Lung (tissue), 12 donors: Measurements from ENCODE around the gene ZPBP2. TPM values are rescaled to one million over a fixed set of nuclear protein-coding genes. Genes with fewer than 3 reads are reported as not detected.

Experiments used
- ATAC-seq: fragments of 200-7000 bp; cut with Tn5 transposase; one replicate; pipeline ENCODE4 v1.9.1; 2020; ENCODE audit warnings: moderate number of reproducible peaks; ENCODE audit not compliant: insufficient read depth, low FRiP score
- DNase-seq, 3 donors: peaks; one replicate each; pipeline ENCODE4 v3.0.0-alpha.2; 2013 to 2017
- H3K27ac ChIP-seq, 2 donors: one replicate each; pipeline ENCODE4 v1.5.1; 2013; ENCODE audit warnings: mild to moderate bottlenecking in 2 of 2, moderate library complexity in 2 of 2, control low read depth in 1 of 2, inconsistent platforms in 1 of 2, low read depth in 1 of 2, low read length in 1 of 2
- H3K27me3 ChIP-seq, 3 donors: one replicate each; pipeline ENCODE4 v1.5.1; 2013; ENCODE audit warnings: low read length in 2 of 3; ENCODE audit not compliant: control insufficient read depth in 3 of 3, insufficient read depth in 3 of 3
- H3K36me3 ChIP-seq, 4 donors: one replicate each; pipeline ENCODE4 v1.5.1; 2013; ENCODE audit warnings: low read length in 4 of 4, mild to moderate bottlenecking in 1 of 4, moderate library complexity in 1 of 4; ENCODE audit not compliant: control insufficient read depth in 4 of 4, insufficient read depth in 4 of 4
- H3K4me1 ChIP-seq, 5 donors: one replicate each; pipeline ENCODE4 v1.5.1; 2013; ENCODE audit warnings: low read length in 5 of 5, mild to moderate bottlenecking in 2 of 5, moderate library complexity in 1 of 5; ENCODE audit not compliant: control insufficient read depth in 5 of 5, insufficient read depth in 5 of 5
- H3K4me3 ChIP-seq: one replicate; pipeline ENCODE4 v1.5.1; 2013; ENCODE audit warnings: mild to moderate bottlenecking, control low read depth, moderate library complexity
- H3K9ac ChIP-seq, 2 donors: one replicate each; pipeline ENCODE4 v1.5.1; 2013; ENCODE audit warnings: low read length in 2 of 2, control low read depth in 1 of 2; ENCODE audit not compliant: insufficient read depth in 1 of 2
- H3K9me3 ChIP-seq, 4 donors: one replicate each; pipeline ENCODE4 v1.5.1; 2013; ENCODE audit warnings: low read length in 3 of 4, mild to moderate bottlenecking in 1 of 4, moderate library complexity in 1 of 4; ENCODE audit not compliant: control insufficient read depth in 4 of 4, insufficient read depth in 3 of 4
- WGBS, 2 donors: extraction: QIAGEN DNeasy Blood & Tissue Kit; methylation state at CpG; one replicate each; pipeline ENCODE4 v1.1.7; 2013; 5-methylcytosine and 5-hydroxymethylcytosine counted together
- polyA plus RNA-seq, 2 donors: library from polyadenylated mRNA; stranded (reverse); fragments of 200-250 nt; gene quantifications; one replicate each; pipeline ENCODE4 v1.2.1, GENCODE V29; 2013
- total RNA-seq, 2 donors: library from RNA; depleted of rRNA in 1 of 2; stranded (reverse); fragments of >200 nt in 1 of 2; gene quantifications; one replicate each; pipeline ENCODE4 v1.2.1, GENCODE V29; 2014 to 2021
- TF ChIP-seq, protein P1 (sequence below): IDR thresholded peaks from 2 replicates; pipeline ENCODE4 v1.5.1; 2012; ENCODE audit warnings: mild to moderate bottlenecking; ENCODE audit errors: control extremely low read depth, extremely low read depth
- donor health status: control.
- donor health status: control.
- donor health status: Bipolar disorder and iron deficiency.
- donor health status: healthy.
- donor health status: DM: yes; HTN: yes; CAD: no.

The ZPBP2 gene
- total and polyA plus RNA-seq, 4 donors = not detected

DNA sequence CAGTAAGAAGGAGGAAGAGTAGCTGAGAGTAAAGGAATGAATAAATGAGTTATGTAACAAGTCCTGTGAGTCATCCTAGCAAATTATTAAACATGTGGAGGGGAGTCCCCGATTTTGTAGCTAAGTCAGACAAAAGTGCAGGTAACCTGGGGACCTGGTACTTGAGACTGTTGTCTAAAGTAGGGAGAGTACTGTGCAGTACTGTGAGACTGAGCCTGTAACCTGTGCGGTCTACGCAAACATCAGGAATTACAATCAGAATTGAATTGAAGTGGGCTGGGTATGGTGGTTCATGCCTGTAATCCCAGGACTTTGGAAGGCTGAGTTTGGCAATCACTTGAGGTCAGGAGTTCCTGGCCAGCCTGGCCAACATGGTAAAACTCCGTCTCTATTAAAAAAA is 39.6 kb upstream of the ZPBP2 start:
- 71 to 79% methylated on average over 4 of the region's 4 CpGs for WGBS, 2 donors
- H3K27ac ChIP-seq = no peak overlapping the region
- TF ChIP-seq, protein P1, sequence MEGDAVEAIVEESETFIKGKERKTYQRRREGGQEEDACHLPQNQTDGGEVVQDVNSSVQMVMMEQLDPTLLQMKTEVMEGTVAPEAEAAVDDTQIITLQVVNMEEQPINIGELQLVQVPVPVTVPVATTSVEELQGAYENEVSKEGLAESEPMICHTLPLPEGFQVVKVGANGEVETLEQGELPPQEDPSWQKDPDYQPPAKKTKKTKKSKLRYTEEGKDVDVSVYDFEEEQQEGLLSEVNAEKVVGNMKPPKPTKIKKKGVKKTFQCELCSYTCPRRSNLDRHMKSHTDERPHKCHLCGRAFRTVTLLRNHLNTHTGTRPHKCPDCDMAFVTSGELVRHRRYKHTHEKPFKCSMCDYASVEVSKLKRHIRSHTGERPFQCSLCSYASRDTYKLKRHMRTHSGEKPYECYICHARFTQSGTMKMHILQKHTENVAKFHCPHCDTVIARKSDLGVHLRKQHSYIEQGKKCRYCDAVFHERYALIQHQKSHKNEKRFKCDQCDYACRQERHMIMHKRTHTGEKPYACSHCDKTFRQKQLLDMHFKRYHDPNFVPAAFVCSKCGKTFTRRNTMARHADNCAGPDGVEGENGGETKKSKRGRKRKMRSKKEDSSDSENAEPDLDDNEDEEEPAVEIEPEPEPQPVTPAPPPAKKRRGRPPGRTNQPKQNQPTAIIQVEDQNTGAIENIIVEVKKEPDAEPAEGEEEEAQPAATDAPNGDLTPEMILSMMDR = no peak
- H3K9me3 ChIP-seq = peaks cover 0 to 6% (median 1%) of the 10 kb centered on the region in 4 donors
- H3K9ac ChIP-seq = no peak overlapping the region
- H3K4me1 ChIP-seq = no peaks in the 10 kb centered on the region
- no peaks in the 10 kb centered on the region for H3K36me3 ChIP-seq
- no peak overlapping the region for H3K4me3 ChIP-seq
- ATAC-seq = no peak
- no peaks in the 10 kb centered on the region for H3K27me3 ChIP-seq
- no peak for DNase-seq

DNA sequence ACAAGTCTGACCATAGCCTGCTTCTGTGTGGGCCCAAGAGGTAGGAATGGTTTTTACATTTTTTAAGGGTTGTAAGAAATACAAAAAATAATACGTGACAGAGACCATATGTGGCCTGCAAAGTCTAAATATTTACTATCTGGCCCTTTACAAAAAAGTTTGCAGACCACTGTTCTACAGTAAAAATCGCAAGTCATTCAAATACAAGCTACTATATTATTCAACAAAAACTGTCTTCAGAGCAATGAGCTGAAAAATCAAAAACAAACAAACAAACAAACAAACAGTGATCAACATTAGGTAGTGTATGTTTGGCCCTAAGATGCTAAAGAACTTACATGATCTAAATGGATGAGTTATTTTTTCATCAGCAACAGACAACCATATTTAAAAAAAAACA is 36.4 kb upstream of the ZPBP2 start:
- Histone ChIP-seq H3K9ac (no peak overlapping the region), H3K4me1 (no peaks in the 10 kb centered on the region), H3K27me3 (no peaks in the 10 kb centered on the region), H3K27ac (no peak overlapping the region), H3K36me3 (no peaks in the 10 kb centered on the region), H3K9me3 (peaks cover 0 to 3% (median 0%) of the 10 kb centered on the region in 4 donors), H3K4me3 (no peak overlapping the region)
- DNase-seq (no peak), ATAC-seq (no peak)
- TF ChIP-seq, protein P1 = no peak
- WGBS, 2 donors = 83 to 89% methylated on average over 2 of the region's 2 CpGs

DNA sequence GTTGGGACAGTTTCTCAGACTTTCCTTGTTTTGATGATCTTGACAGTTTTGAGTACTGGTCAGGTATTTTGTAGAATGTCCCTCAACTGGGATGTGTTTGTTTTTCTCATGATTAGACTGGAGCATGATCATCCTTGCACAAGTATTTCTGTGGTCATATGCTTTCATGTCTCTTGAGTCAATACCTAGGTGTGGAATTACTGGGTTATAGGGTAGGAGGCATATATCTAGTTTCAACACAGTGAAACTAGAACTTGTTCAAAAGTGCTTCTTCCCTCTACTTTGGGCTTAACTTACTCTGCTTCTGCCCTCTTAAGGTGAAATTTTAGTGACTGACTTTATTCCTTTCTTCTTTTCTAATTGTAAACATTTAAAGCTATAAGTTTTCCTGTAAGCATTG is 34.0 kb upstream of the ZPBP2 start:
- Histone ChIP-seq H3K27ac (no peak overlapping the region), H3K36me3 (no peaks in the 10 kb centered on the region), H3K4me3 (no peak overlapping the region), H3K27me3 (no peaks in the 10 kb centered on the region), H3K9ac (no peak overlapping the region), H3K4me1 (no peaks in the 10 kb centered on the region), H3K9me3 (peaks cover 0 to 5% (median 2%) of the 10 kb centered on the region in 4 donors)
- DNase-seq (no peak), ATAC-seq (no peak)
- TF ChIP-seq, protein P1 = no peak
